T-helper 17 cell (primary cell): Measurements from ENCODE around the gene TMEM120B. TPM values are rescaled to one million over a fixed set of nuclear protein-coding genes. Genes with fewer than 3 reads are reported as not detected.
"Not testable (repeated sequence)": the region's sequence is repeated elsewhere in the genome, so short reads cannot be mapped to it uniquely, and the experiment has no call there.

Source experiments
- ATAC-seq: fragments of 150-1000 bp; cut with Tn5 transposase; 2 replicates; pipeline ENCODE4 v1.10.0; 2021; ENCODE audit warnings: mild to moderate bottlenecking, moderate library complexity
- DNase-seq, 3 donors: peaks; one replicate each; pipeline versions ENCODE4 v3.0.0 to v3.0.0-alpha.2; 2020 to 2021
- H3K9me3 ChIP-seq: one replicate; pipeline ENCODE4 v1.7.0; 2013; ENCODE audit warnings: low read length, mild to moderate bottlenecking; ENCODE audit not compliant: control insufficient read depth, poor library complexity, severe bottlenecking
- H3K27ac Mint-ChIP-seq: one replicate; pipeline ENCODE4 v1.8.0; 2022; ENCODE audit warnings: mild to moderate bottlenecking, moderate library complexity, mixed read lengths
- H3K27me3 Mint-ChIP-seq: one replicate; pipeline ENCODE4 v1.8.0; 2022; ENCODE audit warnings: mixed read lengths
- H3K36me3 Mint-ChIP-seq: one replicate; pipeline ENCODE4 v1.8.0; 2022; ENCODE audit warnings: low read depth, mixed read lengths
- H3K4me1 Mint-ChIP-seq: one replicate; pipeline ENCODE4 v1.8.0; 2022; ENCODE audit warnings: mild to moderate bottlenecking, mixed read lengths
- H3K4me3 Mint-ChIP-seq: one replicate; pipeline ENCODE4 v1.8.0; 2022; ENCODE audit warnings: mild to moderate bottlenecking, moderate library complexity, mixed read lengths
- total RNA-seq, 4 donors: library from RNA in 2 of 4; stranded (reverse) in 2 of 4; gene quantifications; one replicate each; pipeline ENCODE4 v1.2.3 and lab custom pipeline; 2022 to 2026

TMEM120B gene
- total RNA-seq, 2 donors from 2014 or later: 6.9 to 7.0 TPM

- H3K27me3 Mint-ChIP-seq, H3K4me3 Mint-ChIP-seq, H3K9me3 ChIP-seq, H3K27ac Mint-ChIP-seq, DNase-seq, ATAC-seq, H3K36me3 Mint-ChIP-seq: not testable (repeated sequence)
- H3K4me1 Mint-ChIP-seq: peaks cover 12% of the 10 kb centered on the region
These were observed 2.5 kb downstream of the TMEM120B start for GRCh38 chr12:121715055-121715454.

- no peak for ATAC-seq
- Mint-ChIP-seq H3K36me3 (peaks cover 2% of the 10 kb centered on the region), H3K4me3 (no peak overlapping the region), H3K4me1 (peaks cover 12% of the 10 kb centered on the region), H3K27ac (no peak overlapping the region), H3K27me3 (no peaks in the 10 kb centered on the region)
- DNase-seq: no peak
- no peaks in the 10 kb centered on the region for H3K9me3 ChIP-seq
These were observed 3.4 kb downstream of the TMEM120B start for GRCh38 chr12:121715862-121716435.

GRCh38 chr12:121717041-121717699 lies 4.6 kb downstream of the TMEM120B start:
- Mint-ChIP-seq H3K27me3 (no peaks in the 10 kb centered on the region), H3K36me3 (peaks cover 2% of the 10 kb centered on the region), H3K4me3 (no peak overlapping the region), H3K4me1 (peaks cover 6% of the 10 kb centered on the region), H3K27ac (no peak overlapping the region)
- DNase-seq (no peak), ATAC-seq (no peak)
- H3K9me3 ChIP-seq: no peaks in the 10 kb centered on the region

- H3K27ac Mint-ChIP-seq: no peak overlapping the region
- H3K4me1 Mint-ChIP-seq: peaks cover under 1% of the 10 kb centered on the region
- peaks cover 2% of the 10 kb centered on the region for H3K36me3 Mint-ChIP-seq
- DNase-seq (no peak), ATAC-seq (no peak)
- H3K9me3 ChIP-seq: no peaks in the 10 kb centered on the region
- no peak overlapping the region for H3K4me3 Mint-ChIP-seq
- H3K27me3 Mint-ChIP-seq: no peaks in the 10 kb centered on the region
These were observed 6.2 kb downstream of the TMEM120B start for GRCh38 chr12:121718653-121719239.

- Mint-ChIP-seq H3K4me3 (no peak overlapping the region), H3K27ac (no peak overlapping the region), H3K36me3 (peaks cover 2% of the 10 kb centered on the region)
These were observed 7.4 kb downstream of the TMEM120B start for GRCh38 chr12:121719926-121720414.

GRCh38 chr12:121720762-121721161 lies 8.2 kb downstream of the TMEM120B start:
- H3K27ac Mint-ChIP-seq: no peak overlapping the region
- no peak for ATAC-seq
- H3K9me3 ChIP-seq: no peaks in the 10 kb centered on the region
- no peaks in the 10 kb centered on the region for H3K36me3 Mint-ChIP-seq
- H3K4me3 Mint-ChIP-seq: no peak overlapping the region
- no peak for DNase-seq
- no peaks in the 10 kb centered on the region for H3K27me3 Mint-ChIP-seq
- no peaks in the 10 kb centered on the region for H3K4me1 Mint-ChIP-seq

More at GRCh38 chr12:121719926-121720414, 7.4 kb downstream of the TMEM120B start:
- ATAC-seq: no peak
- H3K9me3 ChIP-seq: no peaks in the 10 kb centered on the region
- H3K27me3 Mint-ChIP-seq: no peaks in the 10 kb centered on the region
- H3K4me1 Mint-ChIP-seq: no peaks in the 10 kb centered on the region
- DNase-seq: no peak

GRCh38 chr12:121722511-121722910 lies 10.0 kb downstream of the TMEM120B start:
- Mint-ChIP-seq H3K4me3 (no peak overlapping the region), H3K4me1 (no peaks in the 10 kb centered on the region), H3K36me3 (no peaks in the 10 kb centered on the region), H3K27ac (no peak overlapping the region), H3K27me3 (no peaks in the 10 kb centered on the region)
- no peak for ATAC-seq
- no peak for DNase-seq
- no peaks in the 10 kb centered on the region for H3K9me3 ChIP-seq

- ATAC-seq (no peak), DNase-seq (no peak)
- H3K4me1 Mint-ChIP-seq: no peaks in the 10 kb centered on the region
- H3K9me3 ChIP-seq: no peaks in the 10 kb centered on the region
- H3K4me3 Mint-ChIP-seq: no peak overlapping the region
- no peaks in the 10 kb centered on the region for H3K36me3 Mint-ChIP-seq
- H3K27me3 Mint-ChIP-seq: no peaks in the 10 kb centered on the region
- H3K27ac Mint-ChIP-seq: no peak overlapping the region
These were observed 10.6 kb downstream of the TMEM120B start for GRCh38 chr12:121723200-121723599.

GRCh38 chr12:121724925-121725324 lies 12.4 kb downstream of the TMEM120B start:
- no peaks in the 10 kb centered on the region for H3K9me3 ChIP-seq
- Mint-ChIP-seq H3K4me1 (no peaks in the 10 kb centered on the region), H3K4me3 (no peak overlapping the region), H3K27ac (no peak overlapping the region), H3K36me3 (no peaks in the 10 kb centered on the region), H3K27me3 (no peaks in the 10 kb centered on the region)
- DNase-seq: no peak
- ATAC-seq: no peak

- Mint-ChIP-seq H3K27me3 (no peaks in the 10 kb centered on the region), H3K27ac (no peak overlapping the region), H3K4me3 (no peak overlapping the region), H3K36me3 (no peaks in the 10 kb centered on the region), H3K4me1 (no peaks in the 10 kb centered on the region)
- no peak for ATAC-seq
- no peaks in the 10 kb centered on the region for H3K9me3 ChIP-seq
- DNase-seq: no peak
These were observed 12.9 kb downstream of the TMEM120B start for GRCh38 chr12:121725423-121725822.

GRCh38 chr12:121729021-121729420 lies 16.5 kb downstream of the TMEM120B start:
- no peaks in the 10 kb centered on the region for H3K9me3 ChIP-seq
- Mint-ChIP-seq H3K36me3 (peaks cover 2% of the 10 kb centered on the region), H3K27me3 (no peaks in the 10 kb centered on the region), H3K4me3 (no peak overlapping the region), H3K4me1 (no peaks in the 10 kb centered on the region), H3K27ac (no peak overlapping the region)
- ATAC-seq (no peak), DNase-seq (no peak)

- ATAC-seq: no peak
- Mint-ChIP-seq H3K27ac (no peak overlapping the region), H3K27me3 (no peaks in the 10 kb centered on the region), H3K4me1 (no peaks in the 10 kb centered on the region), H3K4me3 (no peak overlapping the region), H3K36me3 (peaks cover 2% of the 10 kb centered on the region)
- DNase-seq: no peak
- H3K9me3 ChIP-seq: no peaks in the 10 kb centered on the region
These were observed 18.9 kb downstream of the TMEM120B start for GRCh38 chr12:121731473-121731872.

- H3K27me3 Mint-ChIP-seq: no peaks in the 10 kb centered on the region
- no peak overlapping the region for H3K27ac Mint-ChIP-seq
- H3K36me3 Mint-ChIP-seq: peaks cover 2% of the 10 kb centered on the region
- no peak for DNase-seq
- no peak overlapping the region for H3K4me3 Mint-ChIP-seq
- ATAC-seq: no peak
- H3K4me1 Mint-ChIP-seq: no peaks in the 10 kb centered on the region
- no peaks in the 10 kb centered on the region for H3K9me3 ChIP-seq
These were observed 21.3 kb downstream of the TMEM120B start for GRCh38 chr12:121733849-121734248.
